ENCODE results near the gene TMEM151B.
"Not testable (repeated sequence)": the region's sequence is repeated elsewhere in the genome, so short reads cannot be mapped to it uniquely, and the experiment has no call there.

TMEM151B gene

GRCh38 chr6:44309092-44309491 is 38.8 kb downstream of the TMEM151B start:
- no peak for DNase-seq

GRCh38 chr6:44309631-44310030 is 39.4 kb downstream of the TMEM151B start:
- no peak for DNase-seq

- no peak for DNase-seq
Measured at GRCh38 chr6:44310241-44310640, 40.0 kb downstream of the TMEM151B start.

- no peak for DNase-seq
Measured at GRCh38 chr6:44311304-44311703, 41.1 kb downstream of the TMEM151B start.

- DNase-seq, result no peak
Measured at GRCh38 chr6:44311767-44312166, 41.5 kb downstream of the TMEM151B start.

GRCh38 chr6:44312901-44313788 is 42.9 kb downstream of the TMEM151B start, which contains the start of gene AARS2:
AARS2 (minus strand) TSS chr6:44313347; CDS start chr6:44313323, 24 bp downstream.
- DNase-seq, result peak; percentile 93

GRCh38 chr6:44314657-44315056 is 44.4 kb downstream of the TMEM151B start:
- DNase-seq, result not testable (repeated sequence)

GRCh38 chr6:44315516-44315915 is 45.3 kb downstream of the TMEM151B start:
- no peak for DNase-seq

GRCh38 chr6:44315951-44316350 is 45.7 kb downstream of the TMEM151B start:
- no peak for DNase-seq

GRCh38 chr6:44316481-44316880 is 46.2 kb downstream of the TMEM151B start:
- DNase-seq, result no peak

GRCh38 chr6:44317136-44317631 is 46.9 kb downstream of the TMEM151B start:
- DNase-seq, result not testable (repeated sequence)

- DNase-seq, result no peak
Measured at GRCh38 chr6:44321210-44321609, 51.0 kb downstream of the TMEM151B start.

GRCh38 chr6:44327096-44327495 is 56.8 kb downstream of the TMEM151B start:
- DNase-seq, result no peak

GRCh38 chr6:44327760-44328159 is 57.5 kb downstream of the TMEM151B start:
- DNase-seq, result no peak

- not testable (repeated sequence) for DNase-seq
Measured at GRCh38 chr6:44328203-44328602, 58.0 kb downstream of the TMEM151B start.

- DNase-seq, result no peak
Measured at GRCh38 chr6:44329858-44330257, 59.6 kb downstream of the TMEM151B start.

- no peak for DNase-seq
Measured at GRCh38 chr6:44332585-44332984, 62.3 kb downstream of the TMEM151B start.

GRCh38 chr6:44333273-44333919 is 63.1 kb downstream of the TMEM151B start:
- no peak for DNase-seq

GRCh38 chr6:44333942-44334341 is 63.7 kb downstream of the TMEM151B start:
- DNase-seq, result no peak

- DNase-seq, result no peak
Measured at GRCh38 chr6:44335631-44336030, 65.4 kb downstream of the TMEM151B start.

- DNase-seq, result peak; percentile 65
Measured at GRCh38 chr6:44338228-44339122, 68.2 kb downstream of the TMEM151B start.

- no peak for DNase-seq
Measured at GRCh38 chr6:44339301-44339700, 69.1 kb downstream of the TMEM151B start.
